Neutrophil (primary cell): ENCODE data around the gene CD9.
"Not testable (repeated sequence)": the region's sequence is repeated elsewhere in the genome, so short reads cannot be mapped to it uniquely, and the experiment has no call there.

ENCODE experiments used
- H3K27ac ChIP-seq: fragments of 200-600 bp; sonication (generic); 2 replicates; pipeline ENCODE4 v1.5.1; 2016; ENCODE audit warnings: mild to moderate bottlenecking, moderate library complexity
- H3K27me3 ChIP-seq: fragments of 200-600 bp; sonication (generic); 2 replicates; pipeline ENCODE4 v1.6.0; 2016; ENCODE audit warnings: mild to moderate bottlenecking
- H3K36me3 ChIP-seq: fragments of 200-600 bp; sonication (generic); 2 replicates; pipeline ENCODE4 v1.5.1; 2017
- H3K4me1 ChIP-seq, 2 experiments: fragments of 200-600 bp in 1 of 2; sonication (generic) in 1 of 2; 1 replicate in 1 of 2; 2 replicates in 1 of 2; pipeline versions ENCODE4 v1.5.1 to v1.6.1; 2013 to 2016; ENCODE audit warnings: low read depth in 1 of 2, low read length in 1 of 2, mild to moderate bottlenecking in 1 of 2, moderate library complexity in 1 of 2; ENCODE audit not compliant: control insufficient read depth in 1 of 2, insufficient read depth in 1 of 2
- H3K4me3 ChIP-seq, 2 experiments: fragments of 200-600 bp in 1 of 2; sonication (generic) in 1 of 2; 1 replicate in 1 of 2; 2 replicates in 1 of 2; pipeline ENCODE4 v1.5.1; 2013 to 2016; ENCODE audit warnings: low read depth in 1 of 2, low read length in 1 of 2, mild to moderate bottlenecking in 1 of 2, moderate library complexity in 1 of 2
- H3K9me3 ChIP-seq: fragments of 200-600 bp; sonication (generic); 2 replicates; pipeline ENCODE4 v1.5.1; 2016
- TF ChIP-seq, protein P1 (sequence below): fragments of 200-600 bp; sonication (generic); IDR thresholded peaks from 2 replicates; pipeline ENCODE4 v1.5.1; 2016; ENCODE audit warnings: antibody characterized with exemption

CD9 gene

DNA sequence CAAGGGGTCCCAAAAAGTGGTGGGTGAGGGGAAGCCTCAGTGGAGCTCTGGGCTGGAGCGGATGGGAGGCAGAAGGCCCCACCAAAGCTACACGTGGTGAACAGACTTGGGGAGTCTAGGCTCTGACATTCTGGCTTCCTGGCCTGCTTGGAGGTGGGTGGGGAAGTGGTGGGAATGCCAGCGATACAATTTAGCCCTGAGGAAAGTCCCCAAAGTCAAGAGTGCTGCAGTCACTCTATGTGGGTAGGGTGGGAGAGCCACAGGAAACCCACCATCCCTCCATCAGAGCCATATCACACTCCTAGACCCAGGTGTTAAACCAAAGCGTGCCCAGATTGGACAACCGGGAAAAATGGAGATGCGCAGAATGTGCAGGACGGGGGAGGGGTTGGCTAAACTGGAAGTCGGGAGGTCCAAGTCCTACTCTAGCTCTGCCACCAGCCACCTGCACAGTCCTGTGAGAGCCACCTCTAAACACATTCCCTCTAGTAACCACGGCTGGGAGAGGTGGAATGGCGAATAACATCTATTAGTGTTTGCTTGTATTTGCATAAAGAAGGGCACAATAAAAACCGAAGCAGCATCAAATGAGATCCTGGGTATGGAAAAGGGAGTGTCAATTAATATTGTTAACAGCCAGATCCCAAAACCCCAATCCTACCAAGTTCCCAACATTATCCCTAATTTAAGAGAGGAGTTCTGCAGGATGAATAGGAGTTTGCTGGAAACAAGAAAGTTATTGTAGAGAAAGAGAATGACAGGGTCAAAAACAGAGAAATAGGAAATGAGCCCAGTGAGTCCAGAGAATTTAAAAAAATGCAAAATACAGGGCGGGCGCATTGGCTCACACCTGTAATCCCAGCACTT, 14.0 kb upstream of the CD9 start:
- Histone ChIP-seq H3K27ac (no peak overlapping the region), H3K27me3 (peaks cover 42% of the 10 kb centered on the region), H3K4me3 (no peak overlapping the region), H3K9me3 (no peaks in the 10 kb centered on the region), H3K4me1 (peaks cover 10 to 18% of the 10 kb centered on the region in 2 experiments), H3K36me3 (no peaks in the 10 kb centered on the region)
- TF ChIP-seq, protein P1, sequence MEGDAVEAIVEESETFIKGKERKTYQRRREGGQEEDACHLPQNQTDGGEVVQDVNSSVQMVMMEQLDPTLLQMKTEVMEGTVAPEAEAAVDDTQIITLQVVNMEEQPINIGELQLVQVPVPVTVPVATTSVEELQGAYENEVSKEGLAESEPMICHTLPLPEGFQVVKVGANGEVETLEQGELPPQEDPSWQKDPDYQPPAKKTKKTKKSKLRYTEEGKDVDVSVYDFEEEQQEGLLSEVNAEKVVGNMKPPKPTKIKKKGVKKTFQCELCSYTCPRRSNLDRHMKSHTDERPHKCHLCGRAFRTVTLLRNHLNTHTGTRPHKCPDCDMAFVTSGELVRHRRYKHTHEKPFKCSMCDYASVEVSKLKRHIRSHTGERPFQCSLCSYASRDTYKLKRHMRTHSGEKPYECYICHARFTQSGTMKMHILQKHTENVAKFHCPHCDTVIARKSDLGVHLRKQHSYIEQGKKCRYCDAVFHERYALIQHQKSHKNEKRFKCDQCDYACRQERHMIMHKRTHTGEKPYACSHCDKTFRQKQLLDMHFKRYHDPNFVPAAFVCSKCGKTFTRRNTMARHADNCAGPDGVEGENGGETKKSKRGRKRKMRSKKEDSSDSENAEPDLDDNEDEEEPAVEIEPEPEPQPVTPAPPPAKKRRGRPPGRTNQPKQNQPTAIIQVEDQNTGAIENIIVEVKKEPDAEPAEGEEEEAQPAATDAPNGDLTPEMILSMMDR, result no peak

DNA sequence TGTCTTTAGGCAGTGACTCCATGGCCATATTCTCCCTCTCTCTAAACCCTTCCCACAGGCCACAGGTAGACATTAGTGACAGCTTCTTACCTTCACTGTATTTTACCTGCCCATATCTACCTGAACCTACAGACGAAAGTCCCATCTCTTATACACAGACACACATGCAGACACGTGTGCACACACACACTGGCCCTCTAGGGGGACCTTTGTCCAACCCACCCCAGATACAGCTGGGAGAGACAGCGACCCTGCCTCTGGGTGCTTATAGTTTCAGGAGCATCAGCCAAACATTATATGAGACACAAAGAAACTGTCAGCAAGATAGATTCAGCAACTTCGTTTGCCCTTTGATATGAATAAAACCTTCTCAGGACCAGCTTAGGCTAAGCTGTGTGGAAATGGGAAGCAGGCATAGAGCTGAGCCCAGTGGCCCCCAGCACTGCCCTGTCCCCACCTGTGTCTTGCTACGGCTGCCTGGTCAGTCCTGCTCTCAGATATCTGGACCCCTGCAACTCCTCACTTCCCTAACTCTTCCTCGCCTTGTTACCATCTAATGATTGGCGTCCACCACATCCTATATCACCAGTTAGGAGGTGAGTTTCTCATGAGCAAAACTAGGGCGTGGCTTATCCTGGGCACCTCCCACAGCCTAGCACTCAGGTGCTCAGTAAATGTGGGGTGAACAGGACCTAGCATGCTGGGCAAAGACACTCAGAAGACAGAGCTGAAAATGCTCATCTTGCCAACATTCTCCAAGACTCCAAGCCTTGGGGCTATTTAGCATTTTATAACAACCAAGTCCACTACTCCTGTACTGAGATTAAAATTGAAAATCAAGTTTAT, 12.0 kb upstream of the CD9 start:
- Histone ChIP-seq H3K4me1 (peaks cover 3 to 12% of the 10 kb centered on the region in 2 experiments), H3K27ac (no peak overlapping the region), H3K9me3 (no peaks in the 10 kb centered on the region), H3K36me3 (no peaks in the 10 kb centered on the region), H3K27me3 (peaks cover 35% of the 10 kb centered on the region), H3K4me3 (no peak overlapping the region)
- TF ChIP-seq, protein P1, result no peak

DNA sequence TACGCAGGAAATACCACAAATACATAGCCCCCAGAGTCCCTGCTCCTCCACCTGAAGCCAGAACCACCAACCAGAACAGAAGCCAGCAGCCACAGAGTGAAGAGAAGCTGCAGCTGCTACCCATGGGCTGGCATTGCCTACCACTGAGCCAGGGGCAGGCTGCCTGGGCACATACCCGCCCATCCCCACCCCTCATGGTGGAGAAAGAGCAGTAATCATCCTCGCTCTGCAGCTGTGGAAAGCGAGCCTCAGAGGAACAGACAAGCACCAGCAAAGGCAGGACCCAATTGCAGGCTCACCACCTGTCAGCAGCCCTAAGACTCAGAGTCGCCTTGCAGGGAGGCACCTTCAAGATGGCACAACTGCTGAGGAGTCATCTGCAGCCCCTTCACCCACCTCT, 11.2 kb upstream of the CD9 start:
- TF ChIP-seq, protein P1, result no peak
- Histone ChIP-seq H3K36me3 (no peaks in the 10 kb centered on the region), H3K9me3 (no peaks in the 10 kb centered on the region), H3K27me3 (peaks cover 40% of the 10 kb centered on the region), H3K4me1 (peaks cover 0 to 10% of the 10 kb centered on the region in 2 experiments), H3K4me3 (no peak overlapping the region), H3K27ac (no peak overlapping the region)

DNA sequence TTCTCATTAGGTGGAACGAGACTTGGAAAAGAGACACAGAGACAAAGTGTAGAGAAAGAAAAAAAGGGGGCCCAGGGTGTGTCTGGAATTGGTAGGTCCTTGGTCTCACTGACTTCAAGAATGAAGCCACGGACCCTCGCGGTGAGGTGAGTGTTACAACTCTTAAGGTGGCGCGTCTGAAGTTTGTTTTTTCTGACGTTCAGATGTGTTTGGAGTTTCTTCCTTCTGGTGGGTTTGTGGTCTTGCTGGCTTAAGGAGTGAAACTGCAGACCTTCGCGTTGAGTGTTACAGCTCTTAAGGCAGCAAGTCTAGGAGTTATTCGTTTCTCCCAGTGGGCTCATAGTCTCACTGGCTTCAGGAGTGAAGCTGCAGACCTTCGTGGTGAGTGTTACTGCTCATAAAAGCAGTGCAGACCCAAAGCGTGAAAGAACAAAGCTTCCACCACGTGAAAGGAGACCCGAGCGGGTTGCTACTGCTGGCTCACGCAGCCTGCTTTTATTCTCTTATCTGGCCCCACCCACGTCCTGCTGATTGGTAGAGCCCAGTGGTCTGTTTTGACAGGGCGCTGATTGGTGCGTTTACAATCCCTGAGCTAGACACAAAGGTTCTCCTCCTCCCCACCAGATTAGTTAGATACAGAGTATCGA, 10.1 kb upstream of the CD9 start:
- H3K4me3 ChIP-seq, H3K36me3 ChIP-seq, H3K9me3 ChIP-seq, H3K27ac ChIP-seq: not testable (repeated sequence)
- Histone ChIP-seq H3K27me3 (peaks cover 45% of the 10 kb centered on the region), H3K4me1 (peaks cover 0 to 14% of the 10 kb centered on the region in 2 experiments)

DNA sequence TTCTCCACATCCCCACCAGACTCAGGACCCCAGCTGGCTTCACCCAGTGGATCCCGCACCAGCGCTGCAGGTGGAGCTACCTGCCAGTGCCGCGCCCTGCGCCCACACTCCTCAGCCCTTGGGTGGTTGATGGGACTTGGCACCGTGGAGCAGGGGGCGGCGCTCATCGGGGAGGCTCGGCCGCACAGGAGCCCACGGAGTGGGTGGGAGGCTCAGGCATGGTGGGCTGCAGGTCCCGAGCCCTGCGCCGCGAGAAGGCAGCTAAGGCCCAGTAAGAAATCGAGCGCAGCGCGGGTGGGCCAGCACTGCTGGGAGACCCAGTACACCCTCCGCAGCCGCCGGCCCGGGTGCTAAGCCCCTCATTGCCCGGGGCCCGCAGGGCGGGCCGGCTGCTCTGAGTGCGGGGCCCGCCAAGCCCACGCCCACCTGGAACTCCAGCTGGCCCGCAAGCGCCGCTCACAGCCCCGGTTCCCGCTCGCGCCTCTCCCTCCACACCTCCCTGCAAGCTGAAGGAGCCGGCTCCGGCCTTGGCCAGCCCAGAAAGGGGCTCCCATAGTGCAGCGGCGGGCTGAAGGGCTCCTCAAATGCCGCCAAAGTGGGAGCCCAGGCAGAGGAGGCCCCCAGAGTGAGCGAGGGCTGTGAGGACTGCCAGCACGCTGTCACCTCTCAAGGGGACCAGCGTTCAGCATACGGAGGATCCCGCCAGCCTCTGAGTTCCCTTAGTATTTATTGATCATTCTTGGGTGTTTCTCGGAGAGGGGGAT, 9.3 kb upstream of the CD9 start:
- H3K4me1 ChIP-seq, result peaks cover 3 to 14% of the 10 kb centered on the region in 2 experiments
- H3K36me3 ChIP-seq, H3K4me3 ChIP-seq, H3K9me3 ChIP-seq, H3K27ac ChIP-seq: not testable (repeated sequence)
- H3K27me3 ChIP-seq, result peaks cover 45% of the 10 kb centered on the region
